ENCODE data around the gene CARM1. TPM values are rescaled to one million over a fixed set of nuclear protein-coding genes. Genes with fewer than 3 reads are reported as not detected.
A peak's percentile ranks its signal among the peaks of the same experiment; 100 is the strongest.

The CARM1 gene
- total RNA-seq (2021; ENCODE audit: unreplicated experiment) (103 TPM), Bru-seq, nascent RNA (percentile 65 among the genes with signal in this experiment), BruChase-seq, experiment 1, labeled RNA remaining after a 6-hour chase (percentile 81 among the genes with signal in this experiment), BruChase-seq, experiment 2, labeled RNA remaining after a 2-hour chase (percentile 71 among the genes with signal in this experiment)
- polyA plus RNA-seq (2012): 92.2 and 98.1 TPM in 2 replicates
- long read RNA-seq, transcript CARM1-202 (15 exons, 2,722 nt): major isoform, 71 of 129 reads
- long read RNA-seq, partial matches to known transcripts: 26 of 129 reads
- long read RNA-seq, other reads (novel, unspliced or antisense): 29 of 129 reads

GRCh38 chr19:10870955-10871603 lies at the start of gene CARM1:
CARM1 (plus strand) TSS chr19:10871553; CDS start chr19:10871703, 150 bp downstream.
- ChIA-PET POLR2A (no interaction called here), RAD21 (ENCODE audit: low non-redundant PET in 1 of 2, low total read pairs in 2 of 2, uncharacterized antibody in 2 of 2, unreplicated experiment in 2 of 2) (interaction anchor here in 1 of 2 experiments (1.0 kb wide), 1 partner anchor 154 kb away, joined by 3 read pairs; the partner anchor contains the start of gene DNM2), CTCF (interaction anchor here (0.5 to 2.5 kb wide), 11 partner anchors 9 to 154 kb away, joined by 3 to 25 read pairs (median 7); partner anchors contain the start of genes DNM2 and TMED1)
- no peaks in the 10 kb centered on the region for H3K27me3 ChIP-seq (ENCODE audit: insufficient read depth, low read length)
- H3K79me2 ChIP-seq (ENCODE audit: insufficient read depth, low read length): peaks cover 44% of the 10 kb centered on the region
- peak within 1 kb of the TSS; percentile 97 for H3K9ac ChIP-seq (ENCODE audit: low read length)
- peak within 1 kb of the TSS; percentile 32 for H2AFZ ChIP-seq (ENCODE audit: low read depth, low read length, poor library complexity, severe bottlenecking)
- peak; percentile 89 for DNase-seq (ENCODE audit: low read depth, low spot score)
- H3K27ac ChIP-seq (ENCODE audit: low read depth, low read length): peak within 1 kb of the TSS; percentile 89
- intact Hi-C loops (cut with micrococcal nuclease): no loop called here
- ATAC-seq: peak; percentile 89
- H3K4me2 ChIP-seq (ENCODE audit: low read length): peak within 1 kb of the TSS; percentile 96
- BruUV-seq (replicated peaks): no TSS peak
- no peaks in the 10 kb centered on the region for H3K9me3 ChIP-seq (ENCODE audit: control insufficient read depth in 1 of 2, insufficient read depth in 1 of 2, low read depth in 1 of 2, low read length in 2 of 2)
- peaks cover 27 to 35% of the 10 kb centered on the region in 2 experiments for H3K4me1 ChIP-seq (ENCODE audit: control insufficient read depth in 1 of 2, insufficient read depth in 2 of 2, low read length in 2 of 2)
- no peaks in the 10 kb centered on the region for H3K36me3 ChIP-seq (ENCODE audit: control insufficient read depth in 1 of 2, insufficient read depth in 2 of 2, low read length in 2 of 2)
- no peaks in the 10 kb centered on the region for H4K20me1 ChIP-seq (ENCODE audit: insufficient read depth)
- no peaks in the 10 kb centered on the region for H3K9me2 ChIP-seq (ENCODE audit: insufficient read depth)
- peak within 1 kb of the TSS; percentile 77 to 86 for H3K4me3 ChIP-seq (replicated peaks in 1 of 2; ENCODE audit: low read depth in 1 of 2, low read length in 2 of 2)
- 0 out of 2 replicates have a peak, but pooled peaks have one; percentile 29 for TF ChIP-seq POLR2AphosphoS5 (IDR thresholded peaks at IDR 0.05; ENCODE audit: low read depth, low read length)
- no peak for TF ChIP-seq EZH2 (IDR thresholded peaks at IDR 0.05)
- TF ChIP-seq ZNF274 (IDR thresholded peaks at IDR 0.05; ENCODE audit: low read depth, low read length): no peak
- TF ChIP-seq TCF7L2 (IDR thresholded peaks at IDR 0.05; ENCODE audit: borderline replicate concordance, extremely low read depth, insufficient read depth, insufficient read length): peak; percentile 42
- no peak for TF ChIP-seq ELF1 (IDR thresholded peaks at IDR 0.05; ENCODE audit: borderline replicate concordance, low read depth)
- TF ChIP-seq MAX (IDR thresholded peaks at IDR 0.05): peak; percentile 27; the same call in 1 of the 2 replicates
- TF ChIP-seq EZH2phosphoT487 (IDR thresholded peaks at IDR 0.05; ENCODE audit: borderline replicate concordance): no peak
- TF ChIP-seq SP1 (IDR thresholded peaks at IDR 0.05; ENCODE audit: low read depth): peak; percentile 65
- TF ChIP-seq POLR2A (IDR thresholded peaks at IDR 0.05; ENCODE audit: borderline replicate concordance, extremely low read depth, insufficient read depth, insufficient read length): no peak
- no peak for TF ChIP-seq CEBPB (IDR thresholded peaks at IDR 0.05; ENCODE audit: low read depth)
- no peak for TF ChIP-seq RAD21 (IDR thresholded peaks at IDR 0.05; ENCODE audit: low read depth)
- no peak for TF ChIP-seq REST (IDR thresholded peaks at IDR 0.05; ENCODE audit: low read depth)
- no peak for TF ChIP-seq ATF3 (IDR thresholded peaks at IDR 0.05)
- peak; percentile 56 for TF ChIP-seq ZBTB33 (IDR thresholded peaks at IDR 0.05; ENCODE audit: extremely low read depth, insufficient replicate concordance, low read length)
- TF ChIP-seq CTCF (IDR thresholded peaks at IDR 0.05 in 2 of 3, conservative IDR thresholded peaks at IDR 0.05 in 1 of 3; ENCODE audit: borderline replicate concordance in 1 of 3, insufficient read depth in 1 of 3, low read depth in 2 of 3, low read length in 2 of 3): peak in 2 of 3 experiments; percentile 65 to 69; a peak in 5 of 6 replicates
- TF ChIP-seq JUND (IDR thresholded peaks at IDR 0.05): no peak
- no peak for TF ChIP-seq ZFX (IDR thresholded peaks at IDR 0.05)
